ENCODE results near the gene NRXN3.

- TF ChIP-seq, protein P1, sequence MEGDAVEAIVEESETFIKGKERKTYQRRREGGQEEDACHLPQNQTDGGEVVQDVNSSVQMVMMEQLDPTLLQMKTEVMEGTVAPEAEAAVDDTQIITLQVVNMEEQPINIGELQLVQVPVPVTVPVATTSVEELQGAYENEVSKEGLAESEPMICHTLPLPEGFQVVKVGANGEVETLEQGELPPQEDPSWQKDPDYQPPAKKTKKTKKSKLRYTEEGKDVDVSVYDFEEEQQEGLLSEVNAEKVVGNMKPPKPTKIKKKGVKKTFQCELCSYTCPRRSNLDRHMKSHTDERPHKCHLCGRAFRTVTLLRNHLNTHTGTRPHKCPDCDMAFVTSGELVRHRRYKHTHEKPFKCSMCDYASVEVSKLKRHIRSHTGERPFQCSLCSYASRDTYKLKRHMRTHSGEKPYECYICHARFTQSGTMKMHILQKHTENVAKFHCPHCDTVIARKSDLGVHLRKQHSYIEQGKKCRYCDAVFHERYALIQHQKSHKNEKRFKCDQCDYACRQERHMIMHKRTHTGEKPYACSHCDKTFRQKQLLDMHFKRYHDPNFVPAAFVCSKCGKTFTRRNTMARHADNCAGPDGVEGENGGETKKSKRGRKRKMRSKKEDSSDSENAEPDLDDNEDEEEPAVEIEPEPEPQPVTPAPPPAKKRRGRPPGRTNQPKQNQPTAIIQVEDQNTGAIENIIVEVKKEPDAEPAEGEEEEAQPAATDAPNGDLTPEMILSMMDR (IDR thresholded peaks at IDR 0.05) = no peak
- no peak for TF ChIP-seq POLR2A (IDR thresholded peaks at IDR 0.05)
Measured at GRCh38 chr14:79415726-79416125, 1245.6 kb downstream of the NRXN3 start.
